Measurements from ENCODE around the gene HERPUD2. TPM values are rescaled to one million over a fixed set of nuclear protein-coding genes. Genes with fewer than 3 reads are reported as not detected.
"Not testable (repeated sequence)": the region's sequence is repeated elsewhere in the genome, so short reads cannot be mapped to it uniquely, and the experiment has no call there.

HERPUD2 gene
- total RNA-seq, 1 donor, result 61.1 TPM

DNA sequence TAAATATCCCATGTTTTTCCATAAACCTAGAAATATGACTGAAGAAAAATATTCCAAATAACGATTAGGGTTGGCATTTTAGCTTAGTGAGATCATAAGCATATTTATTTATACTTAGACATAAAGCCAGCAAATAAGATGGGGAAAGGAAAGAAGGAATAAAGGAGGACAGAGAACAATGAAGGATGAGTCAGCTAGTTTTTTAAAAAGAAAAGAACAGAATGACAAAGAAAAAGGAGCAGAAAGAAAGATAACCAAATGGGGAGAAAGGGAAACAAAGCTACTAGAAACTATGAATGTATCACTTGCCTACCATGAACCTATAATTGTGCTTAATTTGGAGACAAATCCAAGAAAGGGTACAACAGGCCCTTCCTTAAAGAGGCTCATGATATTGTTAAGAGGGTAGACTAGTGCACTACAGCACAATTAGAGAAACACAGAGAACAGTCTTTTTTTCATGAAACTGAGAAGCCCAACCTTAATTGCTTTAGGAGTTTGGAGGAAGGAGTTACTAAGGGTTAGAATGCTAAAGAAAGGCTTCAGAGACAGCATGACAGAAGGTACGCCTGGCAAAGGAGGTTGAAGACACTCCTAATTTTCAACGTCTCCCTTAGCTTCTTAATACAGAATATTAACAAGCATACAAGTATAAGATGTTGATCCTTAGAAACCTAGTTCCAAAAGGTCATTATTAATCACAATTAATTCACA lies 23.9 kb downstream of the HERPUD2 start:
- Histone ChIP-seq H3K9me3 (ENCODE audit: low read depth, low read length) (no peaks in the 10 kb centered on the region), H3K4me1 (ENCODE audit: insufficient read depth, low read length) (peaks cover 5% of the 10 kb centered on the region), H3K4me3 (ENCODE audit: low read length) (no peak overlapping the region), H3K27me3 (ENCODE audit: insufficient read depth, low read length) (no peaks in the 10 kb centered on the region)

DNA sequence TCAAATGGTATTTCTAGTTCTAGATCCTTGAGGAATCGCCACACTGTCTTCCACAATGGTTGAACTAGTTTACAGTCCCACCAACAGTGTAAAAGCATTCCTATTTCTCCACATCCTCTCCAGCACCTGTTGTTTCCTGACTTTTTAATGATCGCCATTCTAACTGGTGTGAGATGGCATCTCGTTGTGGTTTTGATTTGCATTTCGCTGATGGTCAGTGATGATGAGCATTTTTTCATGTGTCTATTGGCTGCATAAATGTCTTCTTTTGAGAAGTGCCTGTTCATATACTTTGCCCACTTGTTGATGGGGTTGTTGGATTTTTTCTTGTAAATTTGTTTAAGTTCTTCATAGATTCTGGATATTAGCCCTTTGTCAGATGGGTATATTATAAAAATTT lies 34.5 kb downstream of the HERPUD2 start:
- H3K4me1 ChIP-seq (ENCODE audit: insufficient read depth, low read length); H3K9me3 ChIP-seq (ENCODE audit: low read depth, low read length); H3K4me3 ChIP-seq (ENCODE audit: low read length); H3K27me3 ChIP-seq (ENCODE audit: insufficient read depth, low read length): not testable (repeated sequence)

DNA sequence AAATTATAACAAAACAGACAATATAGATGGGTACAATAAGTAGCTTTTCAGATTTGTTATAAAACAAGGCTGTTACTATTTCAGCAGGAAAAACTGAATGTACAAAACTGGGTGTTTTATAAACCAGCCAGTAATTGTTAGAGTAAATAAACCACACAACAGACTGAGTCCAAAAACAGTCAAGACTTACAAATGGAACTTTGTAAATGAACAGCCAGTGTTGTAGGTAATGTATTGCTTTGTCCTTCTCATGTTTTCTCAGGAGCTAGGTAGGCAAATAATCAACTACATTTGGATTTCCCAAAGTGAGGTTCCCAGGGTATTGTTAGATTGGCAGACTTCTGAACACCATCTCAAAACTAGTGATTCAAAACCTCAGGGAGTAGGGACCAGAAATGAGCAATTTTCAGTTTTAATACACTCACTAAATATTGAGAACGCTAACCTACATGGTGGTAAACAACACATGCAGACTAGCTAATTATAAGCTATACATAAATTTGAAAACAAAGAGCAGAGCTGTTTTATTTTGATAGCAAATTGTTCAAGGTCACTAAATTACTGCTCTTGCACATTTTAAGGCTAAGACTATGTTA lies 36.2 kb downstream of the HERPUD2 start:
- no peaks in the 10 kb centered on the region for H3K9me3 ChIP-seq (ENCODE audit: low read depth, low read length)
- peaks cover 5% of the 10 kb centered on the region for H3K4me1 ChIP-seq (ENCODE audit: insufficient read depth, low read length)
- H3K27me3 ChIP-seq (ENCODE audit: insufficient read depth, low read length), result no peaks in the 10 kb centered on the region
- no peak overlapping the region for H3K4me3 ChIP-seq (ENCODE audit: low read length)

DNA sequence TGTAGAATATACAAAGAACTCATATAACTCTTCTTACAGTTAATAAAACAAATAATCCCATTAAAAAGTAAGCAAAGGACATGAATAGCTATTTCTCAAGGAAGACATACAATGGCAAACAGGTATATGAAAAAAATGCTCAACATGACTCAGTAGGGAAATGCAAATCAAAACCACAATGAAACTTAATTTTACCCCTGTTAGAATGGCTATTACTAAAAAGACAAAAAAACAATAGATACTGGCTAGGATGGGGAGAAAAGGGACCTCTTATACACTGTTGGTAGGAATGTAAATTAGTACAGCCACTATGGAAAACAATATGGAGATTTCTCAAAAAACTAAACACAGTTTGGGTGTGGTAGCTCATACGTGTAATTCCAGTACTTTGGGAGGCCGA lies 37.8 kb downstream of the HERPUD2 start:
- H3K4me1 ChIP-seq (ENCODE audit: insufficient read depth, low read length), result peaks cover 6% of the 10 kb centered on the region
- H3K4me3 ChIP-seq (ENCODE audit: low read length), result no peak overlapping the region
- no peaks in the 10 kb centered on the region for H3K9me3 ChIP-seq (ENCODE audit: low read depth, low read length)
- no peaks in the 10 kb centered on the region for H3K27me3 ChIP-seq (ENCODE audit: insufficient read depth, low read length)

DNA sequence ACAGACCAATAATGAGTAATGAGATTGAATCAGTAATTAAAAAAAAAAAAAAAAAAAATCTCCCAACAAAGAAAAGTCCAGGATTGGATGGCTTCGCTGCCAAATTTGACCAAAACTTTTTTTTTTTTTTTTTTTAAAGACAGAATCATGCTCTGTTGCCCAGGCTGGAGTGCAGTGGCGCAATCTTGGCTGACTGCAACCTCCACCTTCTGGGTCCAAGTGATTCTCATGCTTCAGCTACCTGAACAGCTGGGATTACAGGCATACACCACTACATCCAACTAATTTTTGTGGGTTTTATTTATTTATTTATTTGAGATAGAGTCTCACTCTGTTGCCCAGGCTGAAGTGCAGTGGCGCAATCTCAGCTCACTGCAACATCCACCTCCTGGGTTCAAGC lies 40.4 kb downstream of the HERPUD2 start:
- not testable (repeated sequence) for H3K27me3 ChIP-seq (ENCODE audit: insufficient read depth, low read length); H3K9me3 ChIP-seq (ENCODE audit: low read depth, low read length); H3K4me3 ChIP-seq (ENCODE audit: low read length)
- H3K4me1 ChIP-seq (ENCODE audit: insufficient read depth, low read length), result peaks cover 16% of the 10 kb centered on the region

DNA sequence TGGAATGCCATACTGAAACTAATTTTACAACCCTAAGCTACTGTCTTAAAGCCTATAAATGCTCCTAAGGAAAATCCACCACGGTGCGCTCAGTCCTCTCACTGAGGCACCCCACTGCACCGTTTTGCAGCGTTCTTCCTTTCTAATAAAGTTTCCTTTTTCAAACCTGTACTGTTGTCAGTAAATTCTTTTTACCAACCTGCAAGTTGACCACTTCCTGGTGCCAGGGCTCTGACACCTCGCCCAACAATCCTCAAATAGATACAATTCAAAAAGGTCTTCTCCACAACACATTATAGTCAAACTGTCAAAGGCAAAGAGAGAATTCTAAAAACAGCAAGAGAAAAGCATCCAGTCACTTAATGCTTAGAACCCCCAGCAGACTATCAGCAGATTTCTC lies 42.8 kb downstream of the HERPUD2 start:
- H3K4me1 ChIP-seq (ENCODE audit: insufficient read depth, low read length), result peaks cover 23% of the 10 kb centered on the region
- no peak overlapping the region for H3K4me3 ChIP-seq (ENCODE audit: low read length)
- H3K27me3 ChIP-seq (ENCODE audit: insufficient read depth, low read length), result no peaks in the 10 kb centered on the region
- no peaks in the 10 kb centered on the region for H3K9me3 ChIP-seq (ENCODE audit: low read depth, low read length)

DNA sequence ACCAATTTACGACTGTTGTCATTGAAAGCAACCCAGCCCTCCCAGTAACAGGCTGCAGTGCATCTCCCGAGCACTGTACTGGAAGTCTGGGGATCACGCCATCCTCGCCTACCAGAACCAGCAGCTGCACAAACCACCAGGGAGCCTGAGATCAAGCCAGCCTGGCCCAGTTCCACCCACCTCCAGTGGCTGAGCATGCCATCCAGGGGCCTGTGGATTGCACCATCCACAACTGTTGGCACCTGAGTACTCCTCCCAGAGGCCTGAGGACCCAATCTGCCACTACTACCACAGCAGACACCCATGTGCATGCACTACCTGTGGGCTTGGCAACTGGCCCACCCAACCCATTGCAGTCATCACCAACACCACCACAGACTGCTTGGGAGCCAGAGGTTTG lies 44.2 kb downstream of the HERPUD2 start:
- Histone ChIP-seq H3K4me3 (ENCODE audit: low read length) (no peak overlapping the region), H3K4me1 (ENCODE audit: insufficient read depth, low read length) (peaks cover 34% of the 10 kb centered on the region), H3K27me3 (ENCODE audit: insufficient read depth, low read length) (no peaks in the 10 kb centered on the region), H3K9me3 (ENCODE audit: low read depth, low read length) (no peaks in the 10 kb centered on the region)

- no peaks in the 10 kb centered on the region for H3K9me3 ChIP-seq (ENCODE audit: low read depth, low read length)
- peaks cover 32% of the 10 kb centered on the region for H3K4me1 ChIP-seq (ENCODE audit: insufficient read depth, low read length)
- no peaks in the 10 kb centered on the region for H3K27me3 ChIP-seq (ENCODE audit: insufficient read depth, low read length)
- H3K4me3 ChIP-seq (ENCODE audit: low read length), result no peak overlapping the region
Measured at GRCh38 chr7:35649711-35650110, 45.2 kb downstream of the HERPUD2 start.

- no peaks in the 10 kb centered on the region for H3K9me3 ChIP-seq (ENCODE audit: low read depth, low read length)
- H3K27me3 ChIP-seq (ENCODE audit: insufficient read depth, low read length), result no peaks in the 10 kb centered on the region
- no peak overlapping the region for H3K4me3 ChIP-seq (ENCODE audit: low read length)
- H3K4me1 ChIP-seq (ENCODE audit: insufficient read depth, low read length), result peaks cover 33% of the 10 kb centered on the region
Measured at GRCh38 chr7:35648367-35648766, 46.6 kb downstream of the HERPUD2 start.

DNA sequence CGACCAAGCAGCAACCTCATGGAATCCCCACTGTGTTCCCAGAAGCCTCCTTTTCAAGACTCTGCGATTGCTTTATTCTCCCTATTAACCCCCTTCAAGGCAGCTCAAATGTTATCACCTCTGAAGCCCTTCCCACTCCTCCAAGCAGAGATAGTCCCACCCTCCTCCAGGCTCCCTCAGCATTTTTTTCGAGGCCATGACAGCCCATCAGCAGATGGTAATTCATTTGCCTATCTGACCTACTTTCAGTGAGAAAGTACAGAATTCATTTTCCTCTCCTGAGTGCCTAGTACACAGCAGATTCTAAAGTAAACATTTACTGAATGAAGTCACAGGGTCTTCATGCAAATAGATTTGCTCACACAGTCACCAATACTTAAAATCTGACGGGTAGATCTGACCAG lies 47.8 kb downstream of the HERPUD2 start:
- Histone ChIP-seq H3K4me1 (ENCODE audit: insufficient read depth, low read length) (peaks cover 31% of the 10 kb centered on the region), H3K4me3 (ENCODE audit: low read length) (no peak overlapping the region), H3K9me3 (ENCODE audit: low read depth, low read length) (no peaks in the 10 kb centered on the region), H3K27me3 (ENCODE audit: insufficient read depth, low read length) (no peaks in the 10 kb centered on the region)

- Histone ChIP-seq H3K27me3 (ENCODE audit: insufficient read depth, low read length) (no peaks in the 10 kb centered on the region), H3K4me3 (ENCODE audit: low read length) (no peak overlapping the region), H3K9me3 (ENCODE audit: low read depth, low read length) (no peaks in the 10 kb centered on the region), H3K4me1 (ENCODE audit: insufficient read depth, low read length) (peaks cover 28% of the 10 kb centered on the region)
Measured at GRCh38 chr7:35646289-35647023, 48.5 kb downstream of the HERPUD2 start.

- Histone ChIP-seq H3K27me3 (ENCODE audit: insufficient read depth, low read length) (no peaks in the 10 kb centered on the region), H3K4me1 (ENCODE audit: insufficient read depth, low read length) (peaks cover 21% of the 10 kb centered on the region), H3K4me3 (ENCODE audit: low read length) (no peak overlapping the region), H3K9me3 (ENCODE audit: low read depth, low read length) (no peaks in the 10 kb centered on the region)
Measured at GRCh38 chr7:35645691-35646090, 49.2 kb downstream of the HERPUD2 start.

DNA sequence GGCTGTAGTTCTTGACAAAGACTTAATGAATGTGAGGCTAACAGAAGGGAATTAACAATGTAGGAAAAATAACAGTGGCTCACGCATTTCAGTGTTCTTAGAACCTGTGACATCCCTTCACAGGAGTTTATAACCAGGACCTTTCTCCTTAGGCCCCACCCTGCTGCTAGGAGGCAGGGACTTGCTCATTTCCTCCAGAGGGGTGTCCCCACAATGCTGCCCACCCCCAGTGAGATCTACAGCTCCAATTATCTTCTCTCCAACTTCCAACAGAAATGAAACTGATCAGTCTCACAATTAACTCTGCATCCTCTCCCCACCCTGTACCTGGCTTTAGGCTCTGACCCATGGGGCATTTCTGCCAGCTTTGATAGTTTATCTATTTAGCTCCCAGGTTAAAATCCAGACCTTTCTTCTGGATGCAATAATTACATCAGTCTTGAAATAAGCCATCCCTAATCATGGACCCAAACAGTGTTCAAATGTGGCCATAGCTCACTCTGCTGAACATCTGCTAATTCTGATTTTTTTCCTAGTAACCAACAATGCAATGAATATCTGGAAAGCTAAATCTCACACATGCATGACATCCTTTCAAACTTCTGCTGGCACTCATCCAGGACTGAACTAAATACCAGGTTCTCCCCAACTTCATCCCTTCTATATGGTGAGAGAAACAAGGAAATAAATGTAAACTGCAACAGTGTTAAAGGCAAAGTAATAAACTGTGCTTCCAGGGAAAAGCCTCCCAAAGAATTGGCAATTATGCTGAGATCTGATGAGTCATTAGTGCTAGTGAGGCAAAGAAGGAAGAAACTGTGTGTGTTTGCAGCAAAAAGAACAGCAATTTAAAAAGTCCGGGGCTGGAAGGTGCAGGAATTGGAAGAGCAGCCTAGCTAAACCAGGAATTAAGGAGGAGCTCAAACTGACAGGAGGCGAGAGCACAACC lies 64.6 kb downstream of the HERPUD2 start:
- Histone ChIP-seq H3K4me1 (ENCODE audit: insufficient read depth, low read length) (no peaks in the 10 kb centered on the region), H3K4me3 (ENCODE audit: low read length) (no peak overlapping the region), H3K27me3 (ENCODE audit: insufficient read depth, low read length) (no peaks in the 10 kb centered on the region), H3K9me3 (ENCODE audit: low read depth, low read length) (no peaks in the 10 kb centered on the region)

DNA sequence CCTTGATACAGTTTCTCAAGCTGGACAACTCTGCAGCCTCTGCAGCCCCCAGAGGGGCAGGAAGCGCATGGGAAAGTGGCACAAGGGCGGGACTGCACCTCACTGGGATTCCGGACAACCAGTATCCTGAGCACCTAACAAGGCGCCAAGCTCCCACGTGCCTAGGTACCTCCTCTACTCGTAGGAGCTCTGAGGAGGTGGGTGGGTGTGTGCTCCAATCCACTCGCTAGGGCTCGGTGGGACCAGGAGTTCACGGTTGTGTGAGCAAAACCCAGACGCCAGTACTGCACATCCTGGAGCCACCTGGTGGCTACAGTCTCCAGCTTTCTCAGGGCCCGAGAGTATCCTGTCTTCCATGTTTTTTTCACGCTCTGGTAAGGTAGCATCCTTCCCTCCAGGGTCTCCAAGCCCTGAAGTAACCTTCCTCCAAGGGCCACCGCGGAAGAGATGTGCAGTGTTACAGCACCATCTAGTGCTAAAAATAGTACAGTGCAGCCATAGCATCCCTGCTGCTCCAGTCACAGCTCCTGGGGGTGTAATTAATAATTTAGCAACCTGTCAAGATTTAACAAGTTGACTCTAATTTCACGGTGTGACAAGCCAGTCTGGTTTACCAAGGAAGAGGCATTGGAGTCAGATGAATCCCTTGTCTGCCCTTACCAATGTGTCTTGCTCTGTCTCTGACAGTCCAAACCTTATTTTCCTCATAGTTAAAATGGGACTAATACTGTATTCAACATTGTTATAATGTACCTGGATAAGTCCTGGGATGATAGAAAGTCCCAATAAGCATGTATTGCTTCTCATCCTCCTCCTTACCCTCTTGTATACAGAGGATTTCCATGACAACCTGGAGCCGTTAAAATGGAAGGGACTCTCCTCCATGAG lies 70.4 kb downstream of the HERPUD2 start:
- no peaks in the 10 kb centered on the region for H3K4me1 ChIP-seq (ENCODE audit: insufficient read depth, low read length)
- no peaks in the 10 kb centered on the region for H3K27me3 ChIP-seq (ENCODE audit: insufficient read depth, low read length)
- H3K4me3 ChIP-seq (ENCODE audit: low read length), result no peak overlapping the region
- H3K9me3 ChIP-seq (ENCODE audit: low read depth, low read length), result no peaks in the 10 kb centered on the region
